Pulmonary artery endothelial cell (primary cell): ENCODE results near the gene LRMDA. TPM values are rescaled to one million over a fixed set of nuclear protein-coding genes. Genes with fewer than 3 reads are reported as not detected.
"Not testable (repeated sequence)": the region's sequence is repeated elsewhere in the genome, so short reads cannot be mapped to it uniquely, and the experiment has no call there.

Source experiments
- DNase-seq: peaks from one replicate; pipeline ENCODE4 v3.0.0-alpha.2; 2011; ENCODE audit warnings: low read depth, low spot score
- total RNA-seq: library from RNA; depleted of rRNA; stranded (reverse); fragments of >200 nt; gene quantifications from 2 replicates; pipeline ENCODE4 v1.2.3, GENCODE V29; 2014

The LRMDA gene
- total RNA-seq, 1 donor from 2014 or later: 14.6 TPM

DNA sequence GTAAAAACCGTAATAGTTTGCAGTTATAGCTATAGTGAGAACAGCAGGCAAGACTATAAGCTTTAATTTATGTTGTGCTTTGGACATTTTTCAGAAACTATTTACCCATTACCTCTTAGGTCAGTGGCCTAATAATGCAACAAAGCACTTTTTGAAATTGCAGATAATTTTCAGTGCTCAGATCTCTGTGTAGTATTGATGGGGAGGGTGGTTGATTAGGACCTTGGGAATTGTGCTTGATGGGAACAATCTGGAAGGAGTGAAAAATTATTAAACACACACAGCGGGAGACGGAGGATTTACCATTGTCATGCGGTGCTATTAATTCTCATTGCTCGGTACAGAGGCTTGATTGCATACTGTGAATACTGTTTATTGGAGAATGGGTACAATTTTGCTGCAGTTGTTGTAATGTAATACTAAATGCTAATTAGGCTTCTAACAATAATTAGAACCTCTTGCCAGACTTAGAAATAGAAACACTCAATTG is 304.8 kb downstream of the LRMDA start:
- DNase-seq: no peak

DNA sequence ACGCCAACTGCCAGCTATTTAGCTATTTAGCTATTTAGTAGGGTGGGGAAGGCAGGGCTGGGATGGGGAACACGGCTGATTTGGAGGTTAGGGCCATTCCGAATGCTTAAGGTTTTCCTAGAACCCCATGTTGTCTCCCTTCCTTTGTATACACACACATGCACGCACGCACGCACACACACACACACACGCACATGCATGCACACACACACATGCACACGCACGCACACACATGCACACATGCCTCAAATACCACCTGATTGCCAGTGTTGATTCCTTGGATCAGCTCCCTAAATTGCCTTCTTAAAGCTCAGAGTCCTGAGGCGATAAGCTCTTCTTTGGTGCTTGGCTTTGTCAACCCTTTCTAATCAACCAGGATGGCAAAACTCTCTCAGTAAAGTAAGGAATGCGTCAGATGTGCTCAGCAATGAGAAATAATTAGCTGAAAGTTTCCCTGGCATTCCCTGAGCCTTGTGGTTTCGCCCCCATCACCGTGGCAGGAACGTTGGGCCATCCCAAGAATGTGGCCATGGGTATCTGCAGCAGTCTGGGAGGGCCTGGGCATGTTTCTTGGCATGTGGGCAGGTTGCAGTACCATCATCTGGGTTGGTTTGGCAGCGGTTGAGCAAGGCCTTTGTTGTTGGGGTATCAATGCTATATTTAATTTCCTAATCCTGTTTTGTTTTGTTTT is 305.6 kb downstream of the LRMDA start:
- no peak for DNase-seq

DNA sequence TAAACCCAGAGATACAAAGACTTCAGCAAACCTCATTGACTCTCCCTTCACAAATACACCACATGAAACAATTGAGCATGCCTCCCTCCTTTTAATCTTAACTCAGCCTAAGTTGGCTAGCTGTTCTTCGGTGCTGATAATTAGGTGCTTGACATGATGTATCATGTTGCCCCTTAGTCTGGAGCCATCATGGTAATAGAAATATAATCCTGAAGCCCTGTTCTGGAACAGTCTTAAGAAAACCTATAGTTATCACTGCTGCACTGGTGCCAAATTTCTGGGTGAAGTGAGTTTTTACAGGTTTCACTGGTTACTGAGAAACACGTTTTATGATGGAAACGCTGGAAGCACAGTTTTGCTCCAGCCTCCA is 306.1 kb downstream of the LRMDA start:
- DNase-seq: no peak

DNA sequence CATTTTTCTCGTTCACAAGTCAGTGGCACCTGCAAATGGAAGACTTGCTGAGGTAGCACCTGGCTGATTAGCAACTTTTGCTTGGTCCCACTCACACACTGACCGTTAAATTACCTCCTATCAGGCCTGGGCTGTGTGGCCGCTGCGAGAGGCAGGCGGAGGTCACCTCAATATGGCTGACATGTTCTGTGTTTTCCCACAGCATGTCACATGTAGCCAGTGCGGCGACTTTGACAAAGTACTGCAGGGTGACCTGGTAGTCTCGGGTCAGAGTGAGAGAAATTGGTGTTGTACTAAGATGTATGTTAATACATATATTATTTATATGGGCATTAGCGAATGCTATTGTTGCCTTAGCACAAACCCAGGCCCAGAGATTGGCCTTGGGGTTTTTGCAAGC is 307.5 kb downstream of the LRMDA start:
- DNase-seq: no peak

DNA sequence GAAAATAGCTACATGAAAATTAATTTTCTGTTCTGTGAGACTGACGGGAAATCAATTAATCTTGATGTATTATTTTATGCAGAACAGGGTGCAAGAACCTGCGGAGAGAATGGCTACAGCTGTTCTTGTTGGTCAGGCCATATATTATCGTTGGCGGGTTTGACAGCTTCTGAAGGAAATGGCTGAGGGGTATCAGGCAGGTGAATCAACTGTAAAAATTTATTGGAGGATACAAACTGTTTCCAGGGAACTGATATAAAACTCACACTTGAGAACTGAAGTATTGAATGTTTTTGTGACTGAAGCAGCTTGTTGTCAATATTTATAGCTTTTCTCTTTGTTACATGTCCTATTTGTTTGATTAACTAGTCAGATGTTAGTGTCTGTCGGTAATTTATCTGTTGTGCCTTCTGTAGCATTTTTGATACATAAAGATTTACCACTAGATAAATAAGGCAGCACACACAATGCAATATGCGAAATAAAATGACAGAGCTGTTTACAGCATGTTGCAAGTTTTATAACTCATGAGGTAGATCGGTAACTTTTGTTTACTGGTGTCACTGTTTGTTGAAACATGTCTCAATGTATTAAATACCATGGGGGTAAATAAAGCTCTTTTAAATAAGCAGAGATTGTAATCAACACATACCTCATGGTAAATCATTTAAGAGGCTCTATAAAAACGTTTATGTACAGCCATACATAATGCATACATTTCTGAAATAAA is 308.2 kb downstream of the LRMDA start:
- no peak for DNase-seq

DNA sequence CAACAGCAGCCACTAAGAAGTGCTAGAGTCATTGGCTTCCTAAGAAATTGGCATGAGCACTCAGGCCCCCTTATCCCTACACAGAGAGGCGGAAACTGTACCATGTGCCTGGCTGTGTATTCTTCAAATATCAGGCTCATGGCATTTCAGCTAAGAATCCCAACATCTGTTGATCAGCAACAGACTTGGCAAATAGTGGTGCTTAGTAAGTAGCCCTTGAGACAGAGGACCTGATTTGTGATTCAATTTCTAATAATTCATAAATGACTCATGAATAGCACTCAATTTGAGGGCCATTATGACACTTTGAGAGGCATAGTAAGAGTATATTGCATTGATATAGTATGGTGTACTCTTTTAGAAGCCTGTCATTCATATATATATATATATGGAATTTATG is 309.1 kb downstream of the LRMDA start:
- no peak for DNase-seq

DNA sequence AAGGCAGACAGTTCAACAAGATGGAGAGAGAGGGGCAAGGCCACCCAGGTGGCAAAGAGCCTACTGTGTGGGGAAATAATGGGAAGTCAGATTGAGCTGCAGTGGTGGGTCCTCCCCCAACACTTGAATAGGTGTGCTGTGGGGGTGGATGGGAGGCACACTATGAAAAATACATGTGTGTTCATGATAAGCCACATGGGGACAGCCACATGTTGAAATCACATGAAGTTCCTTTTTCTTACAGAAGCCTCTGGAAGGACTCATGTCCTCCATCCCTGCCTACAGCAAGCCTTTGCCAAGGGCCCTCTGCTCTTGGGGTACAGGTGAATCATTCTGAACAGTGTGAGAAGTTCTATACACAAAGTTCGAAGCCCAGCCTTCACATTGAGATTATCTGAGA is 310.9 kb downstream of the LRMDA start:
- DNase-seq: no peak

DNA sequence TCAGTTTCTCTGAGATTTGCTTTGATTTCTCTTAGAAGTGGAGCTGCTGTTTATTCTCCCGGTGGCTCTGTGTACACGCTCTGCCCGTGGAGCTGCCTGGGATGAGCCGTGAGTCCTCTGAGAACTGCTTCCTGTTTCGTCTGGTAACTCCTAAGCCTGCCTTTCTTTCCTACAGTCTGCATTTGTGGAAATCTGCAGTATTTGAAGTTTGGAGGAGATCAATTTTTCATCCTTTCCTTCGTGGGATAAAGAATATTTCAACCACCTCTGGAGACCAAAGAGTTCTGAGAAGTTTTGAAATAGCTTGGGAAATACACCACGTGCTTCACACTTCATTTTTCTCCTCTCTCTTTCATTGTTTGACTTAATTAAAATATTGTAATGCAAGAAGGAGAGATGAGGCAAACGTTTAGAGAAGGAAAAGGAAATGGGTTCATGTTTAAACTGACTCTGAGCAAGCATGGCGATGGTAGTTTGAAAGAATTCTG is 311.9 kb downstream of the LRMDA start:
- no peak for DNase-seq

DNA sequence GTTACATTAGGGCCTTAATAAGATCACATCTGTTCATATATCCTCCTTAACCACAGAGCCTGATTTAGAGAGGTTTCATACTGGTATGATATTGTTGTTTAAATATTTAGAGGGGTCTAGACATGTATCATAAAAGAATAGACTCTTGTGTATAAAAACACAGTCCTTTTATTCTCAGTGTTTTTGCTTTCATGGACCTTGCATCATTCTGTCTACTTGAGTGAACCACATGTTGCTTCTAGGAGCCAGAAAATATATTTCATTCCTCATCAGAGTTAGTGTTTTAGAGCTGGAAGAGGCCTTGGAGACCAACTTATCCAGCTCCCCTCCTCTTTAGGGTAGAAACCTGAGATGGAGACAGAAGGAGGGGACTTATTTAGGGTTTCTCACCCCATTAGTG is 312.8 kb downstream of the LRMDA start:
- no peak for DNase-seq

DNA sequence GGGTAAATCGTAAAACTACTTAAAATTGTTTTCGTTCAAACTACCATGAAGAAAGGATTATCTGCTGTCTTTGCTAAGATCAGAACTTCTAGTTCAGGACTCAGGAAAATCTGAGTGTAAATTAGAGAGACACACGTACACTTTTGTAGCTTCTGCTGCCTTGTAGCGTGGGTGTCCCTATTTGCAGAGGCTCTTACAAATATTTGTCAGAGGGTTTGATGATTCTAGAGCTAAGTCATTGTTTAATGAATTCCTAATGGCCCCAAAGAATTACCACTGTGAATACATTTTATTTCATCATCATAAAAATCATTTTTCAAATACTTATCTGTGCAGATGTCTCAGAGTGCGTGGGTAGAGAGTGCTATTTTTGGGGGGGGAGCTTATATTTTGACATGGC is 314.9 kb downstream of the LRMDA start:
- DNase-seq: no peak

DNA sequence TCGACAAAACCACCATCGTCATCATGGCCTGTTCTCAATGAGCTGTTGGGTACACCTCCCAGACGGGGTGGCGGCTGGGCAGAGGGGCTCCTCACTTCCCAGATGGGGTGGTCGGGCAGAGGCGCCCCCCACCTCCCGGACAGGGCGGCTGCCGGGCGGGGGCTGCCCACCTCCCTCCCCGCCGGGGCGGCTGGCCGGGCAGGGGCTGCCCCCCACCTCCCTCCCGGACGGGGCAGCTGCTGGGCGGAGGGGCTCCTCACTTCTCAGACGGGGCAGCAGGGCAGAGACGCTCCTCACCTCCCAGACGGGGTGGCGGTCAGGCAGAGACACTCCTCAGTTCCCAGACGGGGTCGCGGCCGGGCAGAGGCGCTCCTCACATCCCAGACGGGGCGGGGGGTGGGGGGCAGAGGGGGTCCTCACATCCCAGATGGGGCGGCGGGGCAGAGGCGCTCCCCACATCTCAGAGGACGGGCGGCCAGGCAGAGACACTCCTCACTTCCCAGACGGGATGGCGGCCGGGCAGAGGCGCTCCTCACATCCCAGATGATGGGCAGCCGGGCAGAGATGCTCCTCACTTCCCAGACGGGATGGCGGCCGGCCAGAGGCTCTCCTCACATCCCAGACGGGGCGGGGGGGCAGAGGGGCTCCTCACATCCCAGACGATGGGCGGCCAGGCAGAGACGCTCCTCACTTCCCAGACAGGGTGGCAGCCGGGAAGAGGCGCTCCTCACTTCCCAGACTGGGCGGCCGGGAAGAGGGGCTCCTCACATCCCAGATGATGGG is 318.9 kb downstream of the LRMDA start:
- not testable (repeated sequence) for DNase-seq

DNA sequence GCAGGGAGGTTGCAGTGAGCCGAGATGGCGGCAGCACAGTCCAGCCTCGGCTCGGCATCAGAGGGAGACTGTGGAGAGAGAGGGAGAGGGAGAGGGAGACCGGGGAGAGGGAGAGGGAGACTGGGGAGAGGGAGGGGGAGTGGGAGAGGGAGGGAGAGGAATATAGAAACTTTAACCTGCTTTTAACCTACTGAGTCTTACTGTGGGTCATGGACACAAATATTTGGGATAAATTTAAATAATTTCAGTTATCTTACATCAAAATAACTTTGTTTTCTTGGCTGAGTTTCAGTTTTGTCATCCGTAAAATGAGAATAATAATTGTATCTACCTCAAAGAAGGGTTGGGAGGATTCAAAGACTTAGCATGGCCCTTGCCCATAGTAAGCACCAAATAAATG is 319.8 kb downstream of the LRMDA start:
- no peak for DNase-seq

DNA sequence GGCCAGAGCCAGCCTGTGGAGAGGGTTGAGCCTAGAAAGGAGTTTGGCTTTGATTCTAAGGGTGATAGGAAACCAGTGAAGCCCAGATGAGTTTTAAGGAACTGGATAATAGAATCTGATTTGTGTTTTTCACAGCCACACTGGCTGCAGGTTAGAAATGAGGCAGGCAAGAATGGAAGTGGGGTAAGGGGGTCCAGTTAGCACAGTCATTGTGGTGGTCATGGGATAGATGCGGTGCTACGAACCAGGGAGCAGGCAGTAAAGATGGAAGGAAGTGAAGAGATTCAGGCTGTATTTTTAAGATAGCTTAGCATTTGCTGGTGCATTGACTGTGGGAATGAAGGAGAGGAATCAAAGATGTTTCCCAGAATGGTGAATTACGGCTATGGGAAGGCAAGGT is 322.2 kb downstream of the LRMDA start:
- DNase-seq: no peak

DNA sequence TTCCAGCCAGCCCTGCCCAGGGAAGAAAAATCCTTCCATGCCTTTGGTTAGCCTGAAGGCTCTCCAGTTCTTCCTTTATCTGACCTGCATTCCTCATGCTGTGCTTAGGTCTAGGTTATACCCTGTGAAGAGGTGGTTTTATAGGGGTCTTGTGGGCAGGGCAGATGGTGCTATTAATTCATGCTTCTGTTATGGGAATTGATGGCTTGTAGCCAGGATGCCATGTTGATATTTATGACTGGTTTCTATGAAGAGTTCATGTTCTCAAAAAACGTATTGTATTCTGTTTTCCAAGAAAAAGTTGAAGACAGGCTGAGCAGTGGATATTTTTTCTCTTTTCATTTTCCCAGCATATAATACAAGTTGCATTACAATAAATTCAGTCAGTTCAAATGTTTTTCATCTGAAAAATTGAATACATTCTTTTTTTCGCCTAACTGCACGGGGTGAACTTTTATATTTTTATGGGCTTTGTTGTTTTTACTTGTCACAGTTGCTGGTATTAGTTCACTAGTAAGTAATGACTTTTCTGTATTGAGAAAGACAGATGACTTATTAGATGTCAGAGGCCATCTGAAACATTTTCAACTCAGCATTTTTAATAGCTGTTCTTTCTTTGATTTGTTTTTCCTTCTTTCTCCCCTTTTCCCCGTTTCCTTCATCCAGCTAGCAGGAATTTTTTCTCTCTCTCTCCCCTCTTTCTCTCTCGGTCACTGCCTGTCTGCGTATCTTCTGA is 322.8 kb downstream of the LRMDA start:
- no peak for DNase-seq

DNA sequence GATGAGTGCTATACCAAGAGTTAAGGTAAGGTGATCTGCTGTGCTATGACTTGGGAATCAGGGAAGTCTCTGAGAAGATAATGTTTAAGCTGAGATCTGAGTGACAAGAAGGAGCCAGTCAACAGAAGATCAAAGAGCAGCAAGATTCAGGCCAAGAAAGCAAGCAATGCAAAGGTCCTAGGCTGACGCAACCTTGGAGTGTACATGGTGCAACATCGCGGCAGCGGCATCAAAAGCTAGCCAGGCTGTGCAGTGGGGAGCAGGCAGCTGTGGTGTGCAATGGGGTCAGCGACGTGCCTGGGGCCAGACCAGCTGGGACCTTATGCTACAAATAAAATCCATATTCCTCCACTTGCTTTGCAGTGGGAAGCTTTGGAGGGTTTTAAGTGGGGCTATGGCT is 324.1 kb downstream of the LRMDA start:
- DNase-seq: no peak

DNA sequence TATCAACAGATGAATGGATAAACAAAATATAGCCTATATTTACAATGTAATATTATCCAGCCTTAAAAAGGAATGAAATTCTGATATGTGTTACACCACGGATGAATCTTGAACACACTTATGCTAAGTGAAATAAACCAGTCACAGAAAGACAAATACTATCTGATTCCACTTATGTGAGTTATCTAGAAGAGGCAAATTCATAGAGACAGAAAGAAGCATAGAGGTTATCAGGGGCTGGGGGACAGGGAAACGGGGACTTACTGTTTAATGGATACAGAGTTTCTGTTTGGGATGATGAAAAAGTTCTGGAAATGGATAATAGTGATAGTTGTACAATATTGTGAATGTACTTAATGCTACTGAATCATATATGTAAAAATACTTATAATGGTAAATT is 329.9 kb downstream of the LRMDA start:
- DNase-seq: no peak

DNA sequence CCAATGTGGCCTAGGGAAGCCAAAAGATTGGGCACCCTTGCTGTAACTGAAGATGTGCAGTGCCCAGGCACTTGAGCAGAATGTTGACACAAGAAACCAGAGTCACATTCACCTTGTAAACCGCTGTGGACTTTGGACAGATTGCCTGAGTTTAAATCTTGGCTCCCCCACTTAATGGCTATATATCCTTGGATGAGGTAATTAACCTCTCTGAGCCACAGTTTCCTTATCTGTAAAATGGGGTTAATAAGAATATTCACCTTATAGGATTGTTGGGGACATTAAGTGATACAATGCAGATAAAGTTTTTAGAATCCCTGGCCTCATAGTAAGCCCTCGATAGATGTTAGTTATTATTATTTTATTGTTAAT is 331.0 kb downstream of the LRMDA start:
- no peak for DNase-seq

DNA sequence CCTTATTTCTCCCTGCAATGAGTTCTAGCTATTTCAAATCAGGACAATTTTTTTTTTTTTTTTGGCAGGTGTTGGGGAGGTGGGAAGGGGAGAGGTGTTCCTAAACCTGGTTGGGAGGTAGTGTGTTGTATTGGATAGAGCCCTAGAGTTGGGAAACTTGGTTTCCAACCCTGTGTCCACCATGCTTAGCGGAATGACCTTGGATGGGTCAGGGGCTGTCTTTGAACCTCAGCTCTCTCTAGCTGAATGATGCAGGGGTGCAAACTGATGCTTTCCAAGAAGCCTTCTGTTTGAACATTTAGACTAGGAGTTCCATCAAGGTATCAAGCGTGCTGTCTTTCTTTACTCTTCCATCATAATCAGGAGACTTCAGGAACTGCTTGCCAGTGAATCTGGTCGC is 332.2 kb downstream of the LRMDA start:
- no peak for DNase-seq

DNA sequence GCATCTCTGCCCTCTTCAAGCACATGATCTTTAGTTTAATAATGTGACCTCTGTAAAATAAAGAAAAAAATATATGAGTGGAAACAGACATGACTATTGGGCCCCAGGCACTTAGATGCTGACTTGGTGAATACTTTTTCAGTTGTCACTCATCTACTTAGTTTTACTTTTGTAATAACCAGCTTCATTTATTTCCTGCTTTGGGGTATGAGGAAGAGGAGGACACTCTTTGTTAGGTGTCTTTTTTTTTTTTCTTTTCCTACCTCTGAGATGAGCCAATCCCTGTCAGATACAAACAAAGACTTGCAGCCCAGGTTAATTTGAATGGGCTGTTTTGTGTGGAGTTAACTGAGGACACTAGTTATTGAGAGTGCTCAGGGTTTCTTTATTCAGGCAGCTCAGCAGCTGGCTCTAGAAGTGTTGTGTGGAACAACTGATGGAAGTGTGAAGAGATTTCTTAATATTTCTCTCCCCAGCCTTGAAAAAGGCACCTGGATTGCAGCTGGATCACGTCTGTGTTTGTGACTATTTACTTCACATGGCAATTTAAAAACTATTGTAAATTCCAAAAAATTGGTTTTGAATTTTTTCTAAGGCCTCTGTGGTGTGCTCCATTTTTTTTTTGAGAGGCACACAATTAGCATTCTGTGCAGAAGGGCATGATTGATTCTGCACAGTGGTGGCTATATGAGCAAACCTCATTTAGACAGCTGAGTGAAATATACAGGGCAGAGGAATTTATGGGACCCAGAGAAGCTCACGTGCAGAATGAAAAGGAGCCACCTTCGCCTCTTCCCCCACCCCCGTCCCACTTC is 333.8 kb downstream of the LRMDA start:
- DNase-seq: no peak

DNA sequence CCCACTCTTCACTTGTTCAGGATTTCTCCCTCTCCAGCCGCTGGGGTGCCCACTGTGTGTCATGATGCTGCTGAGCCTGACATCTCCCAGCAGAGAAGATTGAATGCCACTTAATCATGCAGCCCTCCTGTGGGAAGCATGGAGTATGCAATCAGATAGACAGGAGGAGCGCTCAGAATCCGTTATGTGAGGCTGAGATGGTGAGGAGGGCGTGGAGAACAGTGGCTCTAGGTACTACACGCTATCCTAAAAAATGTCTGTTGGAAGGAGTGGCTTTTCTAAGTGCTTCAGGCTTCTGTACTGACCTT is 334.3 kb downstream of the LRMDA start:
- no peak for DNase-seq

DNA sequence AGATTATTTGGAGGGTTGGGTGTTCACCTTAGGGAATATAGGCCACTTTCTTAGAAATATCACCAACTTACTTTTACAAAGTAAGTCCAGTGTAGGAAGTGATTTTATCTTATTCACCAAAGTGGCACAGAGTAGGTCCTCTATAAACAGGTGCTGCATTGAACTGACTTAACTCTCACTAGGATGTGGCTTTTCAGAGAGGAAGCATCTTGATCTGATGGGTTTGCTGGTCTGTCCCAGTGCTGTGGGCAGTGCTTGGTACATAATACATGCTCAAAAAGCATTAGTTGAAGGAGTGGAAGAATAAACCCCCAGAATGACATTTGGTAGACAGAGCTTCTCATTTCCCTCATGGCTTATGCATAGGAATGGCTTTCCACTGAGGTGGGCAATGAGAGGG is 334.7 kb downstream of the LRMDA start:
- no peak for DNase-seq
